ENCODE data around the gene BRF1.

GRCh38 chr14:105280525-105280924 lies 20.3 kb downstream of the BRF1 start:
- TF ChIP-seq, protein P1, sequence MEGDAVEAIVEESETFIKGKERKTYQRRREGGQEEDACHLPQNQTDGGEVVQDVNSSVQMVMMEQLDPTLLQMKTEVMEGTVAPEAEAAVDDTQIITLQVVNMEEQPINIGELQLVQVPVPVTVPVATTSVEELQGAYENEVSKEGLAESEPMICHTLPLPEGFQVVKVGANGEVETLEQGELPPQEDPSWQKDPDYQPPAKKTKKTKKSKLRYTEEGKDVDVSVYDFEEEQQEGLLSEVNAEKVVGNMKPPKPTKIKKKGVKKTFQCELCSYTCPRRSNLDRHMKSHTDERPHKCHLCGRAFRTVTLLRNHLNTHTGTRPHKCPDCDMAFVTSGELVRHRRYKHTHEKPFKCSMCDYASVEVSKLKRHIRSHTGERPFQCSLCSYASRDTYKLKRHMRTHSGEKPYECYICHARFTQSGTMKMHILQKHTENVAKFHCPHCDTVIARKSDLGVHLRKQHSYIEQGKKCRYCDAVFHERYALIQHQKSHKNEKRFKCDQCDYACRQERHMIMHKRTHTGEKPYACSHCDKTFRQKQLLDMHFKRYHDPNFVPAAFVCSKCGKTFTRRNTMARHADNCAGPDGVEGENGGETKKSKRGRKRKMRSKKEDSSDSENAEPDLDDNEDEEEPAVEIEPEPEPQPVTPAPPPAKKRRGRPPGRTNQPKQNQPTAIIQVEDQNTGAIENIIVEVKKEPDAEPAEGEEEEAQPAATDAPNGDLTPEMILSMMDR (conservative IDR thresholded peaks at IDR 0.05) = no peak
- no peak for TF ChIP-seq ZFX (IDR thresholded peaks at IDR 0.05)
